ENCODE measurements around the gene PSMD1. TPM values are rescaled to one million over a fixed set of nuclear protein-coding genes. Genes with fewer than 3 reads are reported as not detected.
"Not testable (repeated sequence)": the region's sequence is repeated elsewhere in the genome, so short reads cannot be mapped to it uniquely, and the experiment has no call there.

The PSMD1 gene
- total RNA-seq, 4 donors from 2014 or later, result 47.9 to 79.3 (median 61.9) TPM

DNA sequence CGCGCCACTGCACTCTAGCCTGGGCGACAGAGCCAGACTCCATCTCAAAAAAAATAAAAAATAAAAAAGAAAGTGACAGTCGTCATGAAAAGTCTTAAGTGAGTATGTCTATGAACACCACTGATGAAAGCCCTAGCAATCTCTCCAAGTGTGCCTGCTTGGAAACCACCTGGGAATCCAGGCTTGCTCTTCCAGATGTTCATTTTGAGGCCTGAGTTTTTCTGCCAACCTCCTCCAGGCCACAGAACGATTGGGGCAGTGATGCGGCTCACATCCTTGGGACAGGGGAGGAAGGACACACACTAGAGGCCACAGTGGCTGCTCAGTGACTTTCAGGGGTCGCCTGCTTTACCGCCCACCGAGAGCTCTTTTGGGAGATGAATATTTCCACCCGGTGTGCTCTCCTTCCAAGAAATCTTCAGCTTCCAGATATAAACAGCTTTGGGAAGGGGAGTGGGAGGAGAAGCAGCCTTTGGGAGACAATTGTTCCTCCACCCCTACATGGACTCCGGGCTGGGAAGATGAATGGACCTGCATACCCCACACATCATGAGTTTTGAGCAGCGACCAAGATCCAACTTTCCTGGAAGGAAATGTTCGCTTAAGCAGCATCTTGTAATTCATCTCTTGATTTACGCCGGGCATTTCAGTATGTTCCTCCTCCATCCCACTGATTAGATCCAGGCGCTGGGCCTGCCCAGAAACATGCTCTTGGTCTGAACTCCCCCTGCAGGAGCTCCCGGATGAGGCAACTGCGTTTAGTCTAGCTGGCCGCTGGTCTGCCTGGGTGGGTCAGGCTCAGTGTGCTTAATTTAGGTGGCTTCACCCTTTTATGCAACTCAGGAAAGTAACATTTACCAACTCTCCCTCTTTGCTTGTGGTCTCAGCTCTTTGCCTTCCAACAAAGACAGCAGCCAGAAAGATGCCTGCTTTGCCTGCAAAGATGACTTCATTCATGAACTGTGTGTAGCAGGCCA, 135.5 kb downstream of the PSMD1 start:
- no peaks in the 10 kb centered on the region for H3K36me3 ChIP-seq
- peak overlapping the region in 3 of 4 donors; percentile 76 to 87 (median 85) for H3K27ac ChIP-seq
- TF ChIP-seq POLR2A (IDR thresholded peaks at IDR 0.05), result no peak
- TF ChIP-seq, protein P1, sequence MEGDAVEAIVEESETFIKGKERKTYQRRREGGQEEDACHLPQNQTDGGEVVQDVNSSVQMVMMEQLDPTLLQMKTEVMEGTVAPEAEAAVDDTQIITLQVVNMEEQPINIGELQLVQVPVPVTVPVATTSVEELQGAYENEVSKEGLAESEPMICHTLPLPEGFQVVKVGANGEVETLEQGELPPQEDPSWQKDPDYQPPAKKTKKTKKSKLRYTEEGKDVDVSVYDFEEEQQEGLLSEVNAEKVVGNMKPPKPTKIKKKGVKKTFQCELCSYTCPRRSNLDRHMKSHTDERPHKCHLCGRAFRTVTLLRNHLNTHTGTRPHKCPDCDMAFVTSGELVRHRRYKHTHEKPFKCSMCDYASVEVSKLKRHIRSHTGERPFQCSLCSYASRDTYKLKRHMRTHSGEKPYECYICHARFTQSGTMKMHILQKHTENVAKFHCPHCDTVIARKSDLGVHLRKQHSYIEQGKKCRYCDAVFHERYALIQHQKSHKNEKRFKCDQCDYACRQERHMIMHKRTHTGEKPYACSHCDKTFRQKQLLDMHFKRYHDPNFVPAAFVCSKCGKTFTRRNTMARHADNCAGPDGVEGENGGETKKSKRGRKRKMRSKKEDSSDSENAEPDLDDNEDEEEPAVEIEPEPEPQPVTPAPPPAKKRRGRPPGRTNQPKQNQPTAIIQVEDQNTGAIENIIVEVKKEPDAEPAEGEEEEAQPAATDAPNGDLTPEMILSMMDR (IDR thresholded peaks at IDR 0.05), result peak; percentile 32 to 73 (median 54)
- peak in 1 of 2 donors; percentile 16 for TF ChIP-seq EP300 (IDR thresholded peaks at IDR 0.05)
- no peak overlapping the region for H3K4me3 ChIP-seq
- no peaks in the 10 kb centered on the region for H3K9me3 ChIP-seq
- WGBS, 2 donors, result 57 to 61% methylated on average over 19 of the region's 19 CpGs
- H3K4me1 ChIP-seq, result peaks cover 0 to 40% (median 13%) of the 10 kb centered on the region in 4 donors
- H3K27me3 ChIP-seq, result no peaks in the 10 kb centered on the region
- DNase-seq (ENCODE audit: low spot score in 2 of 2), result peak; percentile 71 to 84

DNA sequence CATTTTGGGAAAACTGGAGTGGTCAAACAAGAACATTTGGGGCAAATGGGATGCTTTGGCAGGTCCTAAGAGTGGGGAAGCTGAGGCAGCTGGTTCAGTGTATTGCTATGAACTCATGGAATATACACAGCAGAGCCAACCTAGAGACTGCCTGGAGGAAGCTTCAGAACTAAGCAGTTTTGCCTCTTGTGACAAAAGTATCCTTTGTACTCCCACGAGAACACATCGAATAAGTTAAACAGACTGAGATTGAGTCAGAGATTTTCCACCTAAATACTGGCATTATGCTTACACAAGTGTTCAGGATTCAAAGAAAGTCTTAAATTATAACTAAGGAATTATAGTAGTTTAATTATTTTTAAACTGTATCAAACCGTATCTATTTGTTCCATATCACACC, 136.5 kb downstream of the PSMD1 start:
- no peaks in the 10 kb centered on the region for H3K36me3 ChIP-seq
- WGBS, 2 donors, result 43 to 69% methylated on average over 3 of the region's 3 CpGs
- H3K4me3 ChIP-seq, result no peak overlapping the region
- no peaks in the 10 kb centered on the region for H3K9me3 ChIP-seq
- no peak for DNase-seq (ENCODE audit: low spot score in 2 of 2)
- no peaks in the 10 kb centered on the region for H3K27me3 ChIP-seq
- no peak overlapping the region for H3K27ac ChIP-seq
- H3K4me1 ChIP-seq, result peaks cover 0 to 41% (median 13%) of the 10 kb centered on the region in 4 donors
- no peak for TF ChIP-seq EP300 (IDR thresholded peaks at IDR 0.05)
- TF ChIP-seq, protein P1 (IDR thresholded peaks at IDR 0.05), result no peak
- TF ChIP-seq POLR2A (IDR thresholded peaks at IDR 0.05), result no peak

DNA sequence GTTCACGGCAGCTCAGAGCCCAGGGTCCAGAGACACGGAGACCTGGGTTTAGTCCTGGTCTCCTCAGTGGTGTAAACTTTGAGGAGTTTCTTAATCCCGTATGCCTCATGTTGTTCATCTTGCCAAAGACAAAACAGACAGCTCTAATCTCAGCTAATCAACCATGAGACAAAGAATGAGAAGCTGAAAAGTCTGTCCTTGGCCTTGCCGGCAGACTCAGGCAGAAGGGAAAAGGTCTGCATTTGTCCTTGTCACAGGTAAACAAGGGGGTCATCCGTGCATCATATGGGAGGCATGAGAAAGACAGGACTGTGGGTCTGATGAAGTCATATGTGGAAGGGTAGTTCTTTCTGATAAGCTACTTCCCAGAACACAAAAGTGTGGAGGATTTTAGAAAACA, 139.9 kb downstream of the PSMD1 start:
- H3K4me1 ChIP-seq, result peaks cover 0 to 29% (median 3%) of the 10 kb centered on the region in 4 donors

DNA sequence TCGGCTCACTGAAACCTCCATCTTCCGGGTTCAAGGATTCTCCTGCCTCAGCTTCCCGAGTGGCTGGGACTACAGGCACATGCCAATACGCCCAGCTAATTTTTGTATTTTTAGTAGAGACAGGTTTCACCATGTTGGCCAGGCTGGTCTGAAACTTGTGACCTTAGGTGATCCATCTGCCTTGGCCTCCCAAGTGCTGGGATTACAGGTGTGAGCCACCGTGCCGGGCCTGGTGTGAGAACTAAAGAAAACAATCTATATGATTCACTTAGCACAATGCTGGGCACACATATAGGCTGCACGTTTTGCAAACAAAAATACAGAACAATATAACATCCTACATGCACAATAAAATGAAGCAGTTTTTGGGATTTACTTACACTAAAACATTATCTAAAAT, 140.5 kb downstream of the PSMD1 start:
- H3K4me3 ChIP-seq; H3K36me3 ChIP-seq; H3K27ac ChIP-seq; H3K9me3 ChIP-seq; H3K27me3 ChIP-seq; DNase-seq (ENCODE audit: low spot score in 2 of 2): not testable (repeated sequence)
- H3K4me1 ChIP-seq, result peaks cover 0 to 23% (median 2%) of the 10 kb centered on the region in 4 donors
- 91 to 93% methylated on average over 7 of the region's 7 CpGs for WGBS, 2 donors

More for the DNA sequence above, 139.9 kb downstream of the PSMD1 start:
- no peaks in the 10 kb centered on the region for H3K36me3 ChIP-seq
- no peaks in the 10 kb centered on the region for H3K27me3 ChIP-seq
- DNase-seq (ENCODE audit: low spot score in 2 of 2), result no peak
- TF ChIP-seq, protein P1 (IDR thresholded peaks at IDR 0.05), result no peak
- TF ChIP-seq EP300 (IDR thresholded peaks at IDR 0.05), result no peak
- no peak for TF ChIP-seq POLR2A (IDR thresholded peaks at IDR 0.05)
- H3K9me3 ChIP-seq, result no peaks in the 10 kb centered on the region
- no peak overlapping the region for H3K27ac ChIP-seq
- WGBS, 2 donors, result 89 to 91% methylated on average over 5 of the region's 5 CpGs
- no peak overlapping the region for H3K4me3 ChIP-seq

DNA sequence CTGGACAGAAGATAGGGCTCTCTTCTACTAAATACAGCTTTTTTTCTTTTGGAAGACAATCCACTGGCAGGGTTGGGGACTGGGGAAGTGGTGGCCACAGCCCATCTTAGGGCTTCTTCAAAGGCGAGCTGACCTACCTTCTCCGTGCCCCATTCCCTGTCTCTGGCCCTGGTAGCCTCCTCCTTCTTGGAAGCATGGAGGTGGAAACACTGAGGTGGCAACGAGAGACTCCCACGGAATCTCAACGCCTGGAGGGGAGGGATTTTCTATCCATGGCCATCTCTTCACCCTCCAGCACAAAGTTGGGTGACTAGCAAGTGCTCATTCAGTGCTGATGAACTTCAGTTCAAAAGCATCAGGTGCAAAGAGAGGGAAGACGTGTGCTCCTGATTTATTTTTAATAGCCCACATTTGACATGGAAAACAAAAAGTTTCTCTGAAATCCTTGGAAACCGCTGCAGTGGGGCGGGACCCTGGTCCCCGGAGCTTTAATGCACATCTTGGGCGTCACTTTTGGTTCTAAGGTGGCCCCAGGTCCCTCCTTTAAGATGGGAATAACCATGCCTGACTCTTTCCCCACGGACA, 141.1 kb downstream of the PSMD1 start:
- TF ChIP-seq, protein P1 (IDR thresholded peaks at IDR 0.05), result no peak
- TF ChIP-seq EP300 (IDR thresholded peaks at IDR 0.05) (no peak), POLR2A (IDR thresholded peaks at IDR 0.05) (no peak)
- DNase-seq (ENCODE audit: low spot score in 2 of 2), result no peak
- H3K9me3 ChIP-seq, result no peaks in the 10 kb centered on the region
- peak overlapping the region; percentile 56 to 77 (median 71) for H3K4me3 ChIP-seq
- H3K27ac ChIP-seq, result peak overlapping the region in 1 of 4 donors; percentile 67
- H3K36me3 ChIP-seq, result no peaks in the 10 kb centered on the region
- whole genome bisulfite sequencing, 2 donors, result 31 to 32% methylated on average over 11 of the region's 11 CpGs
- no peaks in the 10 kb centered on the region for H3K27me3 ChIP-seq
- H3K4me1 ChIP-seq, result peaks cover 0 to 17% (median 2%) of the 10 kb centered on the region in 4 donors
